IPS DF 19.7 (cell line): ENCODE results near the gene TMC4.
"Not testable (repeated sequence)": the region's sequence is repeated elsewhere in the genome, so short reads cannot be mapped to it uniquely, and the experiment has no call there.

Experiments
- DNase-seq: peaks from one replicate; pipeline ENCODE4 v3.0.0-alpha.2; 2013; ENCODE audit warnings: low read depth, low spot score

The TMC4 gene

GRCh38 chr19:54172471-54173358 lies at the start of gene TMC4:
TMC4 (minus strand) TSS chr19:54173160; CDS start chr19:54173117, 43 bp downstream.
- no peak for DNase-seq

GRCh38 chr19:54221947-54222346 lies 49.0 kb upstream of the TMC4 start:
- DNase-seq: not testable (repeated sequence)

GRCh38 chr19:54219702-54220101 lies 46.7 kb upstream of the TMC4 start:
- DNase-seq: not testable (repeated sequence)

GRCh38 chr19:54218960-54219661 lies 46.2 kb upstream of the TMC4 start:
- no peak for DNase-seq

GRCh38 chr19:54218259-54218658 lies 45.3 kb upstream of the TMC4 start:
- DNase-seq: no peak

- DNase-seq: not testable (repeated sequence)
Measured at GRCh38 chr19:54217517-54218247, 44.7 kb upstream of the TMC4 start.

- no peak for DNase-seq
Measured at GRCh38 chr19:54216869-54217268, 43.9 kb upstream of the TMC4 start.

- not testable (repeated sequence) for DNase-seq
Measured at GRCh38 chr19:54214734-54215133, 41.8 kb upstream of the TMC4 start.

- DNase-seq: not testable (repeated sequence)
Measured at GRCh38 chr19:54214217-54214616, 41.3 kb upstream of the TMC4 start.

GRCh38 chr19:54211235-54211634 lies 38.3 kb upstream of the TMC4 start:
- DNase-seq: no peak

- DNase-seq: no peak
Measured at GRCh38 chr19:54209811-54210494, 37.0 kb upstream of the TMC4 start.

GRCh38 chr19:54209058-54209810 lies 36.3 kb upstream of the TMC4 start:
- DNase-seq: no peak

- no peak for DNase-seq
Measured at GRCh38 chr19:54208784-54209057, 35.8 kb upstream of the TMC4 start.

- no peak for DNase-seq
Measured at GRCh38 chr19:54207983-54208783, 35.2 kb upstream of the TMC4 start.

GRCh38 chr19:54207676-54207982 lies 34.7 kb upstream of the TMC4 start:
- no peak for DNase-seq

- DNase-seq: not testable (repeated sequence)
Measured at GRCh38 chr19:54207193-54207592, 34.2 kb upstream of the TMC4 start.

GRCh38 chr19:54206831-54207177 lies 33.8 kb upstream of the TMC4 start:
- DNase-seq: no peak

GRCh38 chr19:54206030-54206830 lies 33.3 kb upstream of the TMC4 start:
- no peak for DNase-seq

- DNase-seq: no peak
Measured at GRCh38 chr19:54204767-54205468, 32.0 kb upstream of the TMC4 start.
